Measurements from ENCODE around the gene ADCK2. TPM values are rescaled to one million over a fixed set of nuclear protein-coding genes. Genes with fewer than 3 reads are reported as not detected.
"Not testable (repeated sequence)": the region's sequence is repeated elsewhere in the genome, so short reads cannot be mapped to it uniquely, and the experiment has no call there.

The ADCK2 gene
- total RNA-seq, 1 donor from 2014 or later: 21.1 TPM

GRCh38 chr7:140654661-140655060 lies 18.1 kb upstream of the ADCK2 start:
- H3K27ac Mint-ChIP-seq: no peak overlapping the region
- intact Hi-C loops (cut with micrococcal nuclease): loop anchor here (5.0 kb wide), 1 partner anchor 358 kb away; the partner anchor contains the start of gene MRPS33
- H3K36me3 Mint-ChIP-seq (ENCODE audit: low read depth): no peaks in the 10 kb centered on the region
- H3K4me1 Mint-ChIP-seq (ENCODE audit: low read depth): peaks cover 21% of the 10 kb centered on the region
- H3K27me3 Mint-ChIP-seq (ENCODE audit: insufficient read depth): peaks cover 47% of the 10 kb centered on the region
- no peaks in the 10 kb centered on the region for H3K9me3 Mint-ChIP-seq
- no peak overlapping the region for H3K4me3 Mint-ChIP-seq
- DNase-seq (ENCODE audit: low spot score): no peak

- no peak for DNase-seq (ENCODE audit: low spot score)
- Mint-ChIP-seq H3K4me1 (ENCODE audit: low read depth) (peaks cover 21% of the 10 kb centered on the region), H3K27me3 (ENCODE audit: insufficient read depth) (peaks cover 51% of the 10 kb centered on the region), H3K9me3 (no peaks in the 10 kb centered on the region), H3K4me3 (no peak overlapping the region), H3K27ac (no peak overlapping the region), H3K36me3 (ENCODE audit: low read depth) (no peaks in the 10 kb centered on the region)
- intact Hi-C loops (cut with micrococcal nuclease): loop anchor here (1.0 to 2.0 kb wide), 2 partner anchors 41 to 177 kb away; partner anchors contain the start of genes MKRN1 and NDUFB2
Measured at GRCh38 chr7:140655511-140656408, 17.0 kb upstream of the ADCK2 start.

GRCh38 chr7:140656548-140657515 lies 15.9 kb upstream of the ADCK2 start:
- Mint-ChIP-seq H3K27me3 (ENCODE audit: insufficient read depth) (peaks cover 47% of the 10 kb centered on the region), H3K27ac (no peak overlapping the region), H3K4me1 (ENCODE audit: low read depth) (peaks cover 21% of the 10 kb centered on the region), H3K4me3 (peak overlapping the region; percentile 71), H3K9me3 (no peaks in the 10 kb centered on the region), H3K36me3 (ENCODE audit: low read depth) (no peaks in the 10 kb centered on the region)
- DNase-seq (ENCODE audit: low spot score): peak; percentile 43
- intact Hi-C loops (cut with micrococcal nuclease): loop anchor here (1.0 to 2.0 kb wide), 2 partner anchors 39 to 178 kb away; partner anchors contain the start of genes MKRN1 and NDUFB2

- no peak for DNase-seq (ENCODE audit: low spot score)
- Mint-ChIP-seq H3K9me3 (no peaks in the 10 kb centered on the region), H3K4me1 (ENCODE audit: low read depth) (peaks cover 21% of the 10 kb centered on the region)
Measured at GRCh38 chr7:140657891-140658290, 14.9 kb upstream of the ADCK2 start.

GRCh38 chr7:140659856-140660255 lies 12.9 kb upstream of the ADCK2 start:
- DNase-seq (ENCODE audit: low spot score): no peak
- Mint-ChIP-seq H3K9me3 (no peaks in the 10 kb centered on the region), H3K36me3 (ENCODE audit: low read depth) (no peaks in the 10 kb centered on the region), H3K27ac (no peak overlapping the region), H3K4me1 (ENCODE audit: low read depth) (peaks cover 17% of the 10 kb centered on the region), H3K27me3 (ENCODE audit: insufficient read depth) (peaks cover 40% of the 10 kb centered on the region), H3K4me3 (no peak overlapping the region)
- intact Hi-C loops (cut with micrococcal nuclease): no loop called here

More at GRCh38 chr7:140657891-140658290, 14.9 kb upstream of the ADCK2 start:
- peaks cover 40% of the 10 kb centered on the region for H3K27me3 Mint-ChIP-seq (ENCODE audit: insufficient read depth)
- intact Hi-C loops (cut with micrococcal nuclease): loop anchor here (2.0 kb wide), 1 partner anchor 179 kb away; the partner anchor contains the start of gene MKRN1
- H3K27ac Mint-ChIP-seq: no peak overlapping the region
- no peaks in the 10 kb centered on the region for H3K36me3 Mint-ChIP-seq (ENCODE audit: low read depth)
- no peak overlapping the region for H3K4me3 Mint-ChIP-seq

GRCh38 chr7:140661124-140661523 lies 11.6 kb upstream of the ADCK2 start:
- H3K4me3 Mint-ChIP-seq: no peak overlapping the region
- no peak for DNase-seq (ENCODE audit: low spot score)
- H3K27ac Mint-ChIP-seq: no peak overlapping the region
- H3K27me3 Mint-ChIP-seq (ENCODE audit: insufficient read depth): peaks cover 43% of the 10 kb centered on the region
- H3K9me3 Mint-ChIP-seq: no peaks in the 10 kb centered on the region
- H3K36me3 Mint-ChIP-seq (ENCODE audit: low read depth): no peaks in the 10 kb centered on the region
- peaks cover 11% of the 10 kb centered on the region for H3K4me1 Mint-ChIP-seq (ENCODE audit: low read depth)
- intact Hi-C loops (cut with micrococcal nuclease): no loop called here

GRCh38 chr7:140662938-140663337 lies 9.8 kb upstream of the ADCK2 start:
- not testable (repeated sequence) for H3K4me3 Mint-ChIP-seq

GRCh38 chr7:140667476-140667875 lies 5.3 kb upstream of the ADCK2 start:
- DNase-seq (ENCODE audit: low spot score): no peak
- Mint-ChIP-seq H3K4me1 (ENCODE audit: low read depth) (peaks cover 5% of the 10 kb centered on the region), H3K27ac (no peak overlapping the region), H3K4me3 (no peak overlapping the region), H3K9me3 (no peaks in the 10 kb centered on the region), H3K27me3 (ENCODE audit: insufficient read depth) (peaks cover 20% of the 10 kb centered on the region), H3K36me3 (ENCODE audit: low read depth) (no peaks in the 10 kb centered on the region)
- intact Hi-C loops (cut with micrococcal nuclease): no loop called here

More at GRCh38 chr7:140662938-140663337, 9.8 kb upstream of the ADCK2 start:
- peaks cover 29% of the 10 kb centered on the region for H3K27me3 Mint-ChIP-seq (ENCODE audit: insufficient read depth)
- H3K36me3 Mint-ChIP-seq (ENCODE audit: low read depth); H3K9me3 Mint-ChIP-seq; DNase-seq (ENCODE audit: low spot score); intact Hi-C loops (cut with micrococcal nuclease); H3K27ac Mint-ChIP-seq; H3K4me1 Mint-ChIP-seq (ENCODE audit: low read depth): not testable (repeated sequence)

- Mint-ChIP-seq H3K4me1 (ENCODE audit: low read depth) (peaks cover 7% of the 10 kb centered on the region), H3K9me3 (no peaks in the 10 kb centered on the region), H3K36me3 (ENCODE audit: low read depth) (no peaks in the 10 kb centered on the region), H3K27me3 (ENCODE audit: insufficient read depth) (peaks cover 20% of the 10 kb centered on the region), H3K4me3 (no peak overlapping the region), H3K27ac (no peak overlapping the region)
- intact Hi-C loops (cut with micrococcal nuclease): no loop called here
- DNase-seq (ENCODE audit: low spot score): no peak
Measured at GRCh38 chr7:140668641-140669040, 4.1 kb upstream of the ADCK2 start.

GRCh38 chr7:140669352-140669751 lies 3.4 kb upstream of the ADCK2 start:
- Mint-ChIP-seq H3K27ac (no peak overlapping the region), H3K4me3 (no peak overlapping the region), H3K36me3 (ENCODE audit: low read depth) (no peaks in the 10 kb centered on the region), H3K4me1 (ENCODE audit: low read depth) (peaks cover 14% of the 10 kb centered on the region), H3K27me3 (ENCODE audit: insufficient read depth) (peaks cover 16% of the 10 kb centered on the region), H3K9me3 (no peaks in the 10 kb centered on the region)
- intact Hi-C loops (cut with micrococcal nuclease): no loop called here
- no peak for DNase-seq (ENCODE audit: low spot score)

GRCh38 chr7:140669862-140670261 lies 2.9 kb upstream of the ADCK2 start:
- not testable (repeated sequence) for DNase-seq (ENCODE audit: low spot score); H3K36me3 Mint-ChIP-seq (ENCODE audit: low read depth); H3K4me3 Mint-ChIP-seq; H3K9me3 Mint-ChIP-seq; H3K27ac Mint-ChIP-seq
- intact Hi-C loops (cut with micrococcal nuclease): loop anchor here (5.0 kb wide), 2 partner anchors 193 to 438 kb away; partner anchors contain the start of gene MKRN1
- Mint-ChIP-seq H3K27me3 (ENCODE audit: insufficient read depth) (peaks cover 13% of the 10 kb centered on the region), H3K4me1 (ENCODE audit: low read depth) (peaks cover 18% of the 10 kb centered on the region)

- peaks cover 7% of the 10 kb centered on the region for H3K27me3 Mint-ChIP-seq (ENCODE audit: insufficient read depth)
- no peak overlapping the region for H3K4me3 Mint-ChIP-seq
- peaks cover 2% of the 10 kb centered on the region for H3K36me3 Mint-ChIP-seq (ENCODE audit: low read depth)
- no peak for DNase-seq (ENCODE audit: low spot score)
- H3K4me1 Mint-ChIP-seq (ENCODE audit: low read depth): peaks cover 24% of the 10 kb centered on the region
- intact Hi-C loops (cut with micrococcal nuclease): loop anchor here (5.0 kb wide), 2 partner anchors 193 to 438 kb away; partner anchors contain the start of gene MKRN1
- no peak overlapping the region for H3K27ac Mint-ChIP-seq
- H3K9me3 Mint-ChIP-seq: no peaks in the 10 kb centered on the region
Measured at GRCh38 chr7:140670343-140670935, 2.3 kb upstream of the ADCK2 start.
